H1 (cell line): ENCODE measurements around the gene ACTRT3. TPM values are rescaled to one million over a fixed set of nuclear protein-coding genes. Genes with fewer than 3 reads are reported as not detected.

Experiments used
- CTCF ChIA-PET: fragments of 300-600 bp; sonication (Branson Sonifier 250); formaldehyde crosslinking; loops from one replicate; lab custom pipeline; 2021; ENCODE audit not compliant: partially characterized antibody; lab: Charles Lee
- POLR2A ChIA-PET: fragments of 300-600 bp; sonication (Branson Sonifier 250); formaldehyde crosslinking; loops from one replicate; lab custom pipeline; 2021; ENCODE audit warnings: inconsistent platforms; ENCODE audit not compliant: partially characterized antibody; lab: Charles Lee
- DNase-seq, 2 experiments: peaks; one replicate each; pipeline versions ENCODE4 v3.0.0 to v3.0.0-alpha.2; 2010 to 2022; ENCODE audit warnings: low spot score in 2 of 2, low read depth in 1 of 2, mixed read lengths in 1 of 2
- FAIRE-seq: peaks from 2 replicates; lab custom pipeline; 2011; peaks lifted over from hg19 to GRCh38; lab: Jason Lieb, UNC
- H2AFZ ChIP-seq: 2 replicates; pipeline ENCODE4 v1.8.1; 2012; ENCODE audit warnings: low read length, inconsistent platforms
- H2AK5ac ChIP-seq: 2 replicates; pipeline ENCODE4 v1.6.1; 2013; ENCODE audit warnings: low read depth, low read length
- H2BK120ac ChIP-seq: replicated peaks from 2 replicates; pipeline ENCODE3; 2013; ENCODE audit warnings: low read depth, low read length, inconsistent platforms
- H2BK12ac ChIP-seq: 2 replicates; pipeline ENCODE4 v1.6.1; 2013; ENCODE audit warnings: low read depth, low read length
- H2BK15ac ChIP-seq: 2 replicates; pipeline ENCODE4 v1.6.1; 2013; ENCODE audit warnings: low read length
- H2BK20ac ChIP-seq: 2 replicates; pipeline ENCODE4 v1.6.1; 2013; ENCODE audit warnings: low read length
- H2BK5ac ChIP-seq: 2 replicates; pipeline ENCODE4 v1.6.1; 2013; ENCODE audit warnings: low read depth, low read length
- H3K14ac ChIP-seq: 2 replicates; pipeline ENCODE4 v1.6.1; 2013; ENCODE audit warnings: inconsistent platforms; ENCODE audit not compliant: insufficient read length
- H3K18ac ChIP-seq: 2 replicates; pipeline ENCODE4 v1.6.1; 2013; ENCODE audit warnings: low read length; ENCODE audit errors: extremely low read depth
- H3K23ac ChIP-seq: 2 replicates; pipeline ENCODE4 v1.6.1; 2013; ENCODE audit warnings: inconsistent platforms; ENCODE audit not compliant: insufficient read length
- H3K23me2 ChIP-seq: 2 replicates; pipeline ENCODE4 v1.6.1; 2013; ENCODE audit warnings: low read depth, low read length
- H3K27ac ChIP-seq: 2 replicates; pipeline ENCODE4 v1.6.1; 2011; ENCODE audit warnings: low read depth, low read length, inconsistent platforms
- H3K27me3 ChIP-seq, 4 experiments: replicated peaks in 1 of 4; 1 replicate in 1 of 4; 2 replicates in 3 of 4; pipeline versions ENCODE4 v1.6.1 to v1.8.1; 2011 to 2013; ENCODE audit warnings: low read length in 3 of 4, mild to moderate bottlenecking in 3 of 4, inconsistent platforms in 2 of 4, mixed read lengths in 2 of 4, moderate library complexity in 1 of 4; ENCODE audit not compliant: control insufficient read depth in 3 of 4, insufficient read depth in 3 of 4; ENCODE audit errors: extremely low read depth in 1 of 4
- H3K36me3 ChIP-seq, 4 experiments: 2 replicates each; pipeline versions ENCODE4 v1.6.1 to v1.8.1; 2011 to 2013; ENCODE audit warnings: mild to moderate bottlenecking in 4 of 4, low read length in 3 of 4, moderate library complexity in 2 of 4, control low read depth in 1 of 4, inconsistent platforms in 1 of 4; ENCODE audit not compliant: insufficient read depth in 4 of 4, control insufficient read depth in 2 of 4
- H3K4ac ChIP-seq: replicated peaks from 2 replicates; pipeline ENCODE3; 2013; ENCODE audit warnings: low read length, low read depth, mixed read lengths, inconsistent platforms; ENCODE audit not compliant: insufficient read length
- H3K4me1 ChIP-seq, 4 experiments: replicated peaks in 1 of 4; 1 replicate in 1 of 4; 2 replicates in 3 of 4; pipeline versions ENCODE4 v1.6.1 to v1.8.1; 2011 to 2013; ENCODE audit warnings: low read length in 3 of 4, inconsistent platforms in 2 of 4, mixed read lengths in 1 of 4; ENCODE audit not compliant: insufficient read depth in 4 of 4, control insufficient read depth in 3 of 4
- H3K4me2 ChIP-seq, 2 experiments: 2 replicates each; pipeline versions ENCODE4 v1.6.1 to v1.8.1; 2011 to 2013; ENCODE audit warnings: low read depth in 2 of 2, low read length in 2 of 2, control low read depth in 1 of 2, inconsistent platforms in 1 of 2, mild to moderate bottlenecking in 1 of 2; ENCODE audit not compliant: insufficient read depth in 1 of 2
- H3K4me3 ChIP-seq, 4 experiments: fragments of 200-600, 300-600 bp in 1 of 4; sonication (generic), shearing (Covaris generic), sonication (Bioruptor Twin) in 1 of 4; 2 replicates each; pipeline versions ENCODE4 v1.5.1 to v1.8.1; 2011 to 2016; ENCODE audit warnings: low read length in 4 of 4, low read depth in 3 of 4, control low read depth in 2 of 4, inconsistent platforms in 2 of 4, mild to moderate bottlenecking in 2 of 4, mixed read lengths in 1 of 4, moderate library complexity in 1 of 4; ENCODE audit not compliant: insufficient read depth in 2 of 4; ENCODE audit errors: extremely low read depth in 1 of 4
- H3K56ac ChIP-seq: replicated peaks from 2 replicates; pipeline ENCODE3; 2013; ENCODE audit warnings: low read depth, mild to moderate bottlenecking, mixed read lengths, low read length, inconsistent platforms; ENCODE audit not compliant: insufficient read length
- H3K79me1 ChIP-seq: 2 replicates; pipeline ENCODE4 v1.6.1; 2013; ENCODE audit warnings: low read depth, low read length, control low read depth
- H3K79me2 ChIP-seq, 2 experiments: 2 replicates each; pipeline versions ENCODE4 v1.6.1 to v1.8.1; 2012 to 2013; ENCODE audit warnings: low read length in 2 of 2, mild to moderate bottlenecking in 2 of 2, inconsistent platforms in 1 of 2; ENCODE audit not compliant: insufficient read depth in 2 of 2, control insufficient read depth in 1 of 2
- H3K9ac ChIP-seq, 4 experiments: replicated peaks in 1 of 4; 1 replicate in 1 of 4; 2 replicates in 3 of 4; pipeline versions ENCODE4 v1.6.1 to v1.8.1; 2011 to 2013; ENCODE audit warnings: low read depth in 3 of 4, low read length in 3 of 4, control low read depth in 2 of 4, mild to moderate bottlenecking in 2 of 4, moderate library complexity in 2 of 4, inconsistent platforms in 1 of 4; ENCODE audit errors: extremely low read depth in 1 of 4
- H3K9me3 ChIP-seq, 2 experiments: 2 replicates each; pipeline versions ENCODE4 v1.6.1 to v1.8.1; 2012 to 2013; ENCODE audit warnings: mild to moderate bottlenecking in 2 of 2, moderate library complexity in 2 of 2, control low read depth in 1 of 2, inconsistent platforms in 1 of 2, low read depth in 1 of 2, low read length in 1 of 2, mixed read lengths in 1 of 2; ENCODE audit not compliant: insufficient read depth in 2 of 2
- H4K20me1 ChIP-seq, 2 experiments: replicated peaks in 1 of 2; 2 replicates each; pipeline versions ENCODE3 to v1.8.1; 2011 to 2013; ENCODE audit warnings: inconsistent platforms in 2 of 2, low read length in 2 of 2, mild to moderate bottlenecking in 1 of 2; ENCODE audit not compliant: insufficient read depth in 2 of 2, control insufficient read depth in 1 of 2
- H4K5ac ChIP-seq: 2 replicates; pipeline ENCODE4 v1.6.1; 2013; ENCODE audit warnings: low read length, low read depth, mixed read lengths, inconsistent platforms; ENCODE audit not compliant: insufficient read length
- H4K8ac ChIP-seq: 2 replicates; pipeline ENCODE4 v1.8.0; 2013; ENCODE audit warnings: mild to moderate bottlenecking, moderate library complexity, low read length, inconsistent platforms; ENCODE audit not compliant: insufficient read depth; ENCODE audit errors: extremely low read depth
- H4K91ac ChIP-seq: replicated peaks from 2 replicates; pipeline ENCODE3; 2013; ENCODE audit warnings: low read length, mixed read lengths, inconsistent platforms; ENCODE audit not compliant: insufficient read length
- BRCA1 ChIP-seq: IDR thresholded peaks from 2 replicates; pipeline ENCODE4 v1.6.1; 2012; ENCODE audit warnings: low read depth, low read length, improper control_type of control experiment
- CHD1 ChIP-seq: IDR thresholded peaks from 2 replicates; pipeline ENCODE4 v1.6.1; 2012; ENCODE audit warnings: low read depth, low read length, improper control_type of control experiment
- CREB1 ChIP-seq: IDR thresholded peaks from 2 replicates; pipeline ENCODE4 v1.6.1; 2012; ENCODE audit warnings: inconsistent platforms
- CTBP2 ChIP-seq: IDR thresholded peaks from 2 replicates; pipeline ENCODE4 v1.7.0; 2011; ENCODE audit warnings: borderline replicate concordance, mild to moderate bottlenecking, moderate library complexity, mixed read lengths, low read length; ENCODE audit not compliant: insufficient read depth, insufficient read length
- EGR1 ChIP-seq: IDR thresholded peaks from 2 replicates; pipeline ENCODE4 v1.6.1; 2011; ENCODE audit warnings: low read depth, low read length, borderline replicate concordance
- JUN ChIP-seq: IDR thresholded peaks from 2 replicates; pipeline ENCODE4 v1.6.1; 2011; ENCODE audit warnings: low read depth, mild to moderate bottlenecking, improper control_type of control experiment, low read length
- SP1 ChIP-seq: IDR thresholded peaks from 2 replicates; pipeline ENCODE4 v1.6.1; 2011; ENCODE audit warnings: low read depth, low read length
- TCF12 ChIP-seq: IDR thresholded peaks from 2 replicates; pipeline ENCODE4 v1.6.1; 2011; ENCODE audit warnings: low read depth, mild to moderate bottlenecking, low read length
- ZNF274 ChIP-seq: IDR thresholded peaks from 2 replicates; pipeline ENCODE4 v1.7.0; 2012; ENCODE audit warnings: low read length, borderline replicate concordance; ENCODE audit errors: extremely low read depth
- WGBS, 2 experiments: shearing (Covaris generic) in 1 of 2; methylation state at CpG; one replicate each; pipeline versions ENCODE4 v1.1.6 to v1.1.7; 2013 to 2015; ENCODE audit warnings: low lambda C conversion rate in 2 of 2, mixed read lengths in 2 of 2, inconsistent platforms in 1 of 2, low coverage in 1 of 2, missing lambda C conversion rate in 1 of 2; ENCODE audit not compliant: insufficient replicate concordance in 2 of 2, insufficient coverage in 1 of 2, insufficient read length in 1 of 2; ENCODE audit errors: extremely low coverage in 1 of 2, missing lambda C conversion rate in 1 of 2; 5-methylcytosine and 5-hydroxymethylcytosine counted together
- polyA plus RNA-seq, 7 experiments: library from polyadenylated mRNA; depleted of rRNA in 3 of 7; stranded (reverse) in 5 of 7; unstranded in 2 of 7; fragments of >200 nt in 5 of 7; fragments of 200-250 nt in 2 of 7; gene quantifications; 1 replicate in 5 of 7; 2 replicates in 1 of 7; 4 replicates in 1 of 7; pipeline versions ENCODE4 v1.2.1 to v1.2.3, GENCODE V29; 2011 to 2013; ENCODE audit warnings: missing spikeins in 2 of 7, mixed read lengths in 2 of 7
- total RNA-seq: library from RNA; stranded (reverse); fragmentation: NEBNext Ultra II Directional; extraction: Animal tissue kit (Norgen Biotek cat#: 25700); gene quantifications from 2 replicates; pipeline ENCODE4 v1.2.1, GENCODE V29; 2021
- TF ChIP-seq, protein P1 (sequence below): IDR thresholded peaks from 2 replicates; pipeline ENCODE4 v1.6.1; 2011; ENCODE audit warnings: low read depth, mild to moderate bottlenecking, low read length; ENCODE audit not compliant: insufficient read depth

Gene ACTRT3
- total and polyA plus RNA-seq, 2 of the 8 experiments (the other 6 are each of a cell fraction or from before 2014, with no cell fraction given): 3.4 to 5.9 TPM

DNA sequence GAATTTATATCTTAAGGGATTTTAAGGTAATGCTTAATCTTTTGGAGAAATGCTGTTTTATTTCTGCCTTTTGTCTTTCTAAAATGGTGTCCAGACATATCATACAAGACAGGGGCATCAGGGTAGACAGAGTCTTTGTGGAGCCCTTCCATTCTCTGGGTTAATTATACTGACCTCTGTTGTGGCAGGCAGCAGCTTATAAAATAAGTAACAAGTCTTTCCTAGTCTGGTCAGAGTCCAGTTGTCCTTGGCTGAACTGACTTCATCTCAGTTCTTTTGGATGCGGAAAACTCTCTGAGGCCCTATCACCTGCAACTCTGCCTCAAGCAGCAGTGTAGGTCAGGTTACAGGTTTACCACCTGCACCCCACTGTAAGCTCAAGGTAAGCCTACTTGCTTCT, 23.0 kb upstream of the ACTRT3 start:
- Histone ChIP-seq H3K79me1 (no peaks in the 10 kb centered on the region), H3K4me2 (no peak overlapping the region), H2BK15ac (no peak overlapping the region), H2BK12ac (no peak overlapping the region), H3K36me3 (peaks cover 0 to 25% (median 5%) of the 10 kb centered on the region in 4 experiments; a peak in 3 of 8 replicates), H2AK5ac (no peak overlapping the region), H3K9me3 (no peaks in the 10 kb centered on the region), H3K9ac (no peak overlapping the region), H3K79me2 (no peaks in the 10 kb centered on the region), H3K27me3 (no peaks in the 10 kb centered on the region), H4K20me1 (no peaks in the 10 kb centered on the region), H4K8ac (no peak overlapping the region), H3K18ac (no peak overlapping the region), H2BK120ac (no peak overlapping the region), H4K5ac (no peak overlapping the region), H3K4me1 (no peaks in the 10 kb centered on the region), H3K56ac (no peak overlapping the region), H3K23ac (no peak overlapping the region), H3K23me2 (no peaks in the 10 kb centered on the region), H4K91ac (no peak overlapping the region), H2BK20ac (no peak overlapping the region), H3K4ac (no peak overlapping the region), H3K27ac (no peak overlapping the region), H3K14ac (no peak overlapping the region), H3K4me3 (no peak overlapping the region), H2AFZ (no peak overlapping the region), H2BK5ac (no peak overlapping the region)
- WGBS, 2 experiments: 94% methylated on average over 1 of the region's 1 CpG; no CpG with 5 or more reads in 1 of the 2 experiments
- ChIA-PET POLR2A (interaction anchor here (1.2 kb wide), 1 partner anchor 11 kb away, joined by 3 read pairs; no protein-coding TSS in a partner anchor), CTCF (interaction anchor here (1.0 kb wide), 1 partner anchor 14 kb away, joined by 3 read pairs; no protein-coding TSS in a partner anchor)
- no peak for FAIRE-seq
- DNase-seq: no peak
- TF ChIP-seq CREB1: no peak
- TF ChIP-seq ZNF274: no peak
- TF ChIP-seq CTBP2: no peak
- no peak for TF ChIP-seq JUN
- TF ChIP-seq SP1: no peak
- TF ChIP-seq, protein P1, sequence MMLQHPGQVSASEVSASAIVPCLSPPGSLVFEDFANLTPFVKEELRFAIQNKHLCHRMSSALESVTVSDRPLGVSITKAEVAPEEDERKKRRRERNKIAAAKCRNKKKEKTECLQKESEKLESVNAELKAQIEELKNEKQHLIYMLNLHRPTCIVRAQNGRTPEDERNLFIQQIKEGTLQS: no peak
- no peak for TF ChIP-seq TCF12
- no peak for TF ChIP-seq BRCA1
- TF ChIP-seq EGR1: no peak
- TF ChIP-seq CHD1: no peak
